GM21360 (cell line): ENCODE measurements around the gene TIGD1.

Source experiments
- ATAC-seq: cut with Tn5 transposase; IDR thresholded peaks from one replicate; pipeline ENCODE4 v1.9.1; 2021; ENCODE audit warnings: mild to moderate bottlenecking, moderate library complexity; ENCODE audit not compliant: unreplicated experiment

TIGD1 gene

DNA sequence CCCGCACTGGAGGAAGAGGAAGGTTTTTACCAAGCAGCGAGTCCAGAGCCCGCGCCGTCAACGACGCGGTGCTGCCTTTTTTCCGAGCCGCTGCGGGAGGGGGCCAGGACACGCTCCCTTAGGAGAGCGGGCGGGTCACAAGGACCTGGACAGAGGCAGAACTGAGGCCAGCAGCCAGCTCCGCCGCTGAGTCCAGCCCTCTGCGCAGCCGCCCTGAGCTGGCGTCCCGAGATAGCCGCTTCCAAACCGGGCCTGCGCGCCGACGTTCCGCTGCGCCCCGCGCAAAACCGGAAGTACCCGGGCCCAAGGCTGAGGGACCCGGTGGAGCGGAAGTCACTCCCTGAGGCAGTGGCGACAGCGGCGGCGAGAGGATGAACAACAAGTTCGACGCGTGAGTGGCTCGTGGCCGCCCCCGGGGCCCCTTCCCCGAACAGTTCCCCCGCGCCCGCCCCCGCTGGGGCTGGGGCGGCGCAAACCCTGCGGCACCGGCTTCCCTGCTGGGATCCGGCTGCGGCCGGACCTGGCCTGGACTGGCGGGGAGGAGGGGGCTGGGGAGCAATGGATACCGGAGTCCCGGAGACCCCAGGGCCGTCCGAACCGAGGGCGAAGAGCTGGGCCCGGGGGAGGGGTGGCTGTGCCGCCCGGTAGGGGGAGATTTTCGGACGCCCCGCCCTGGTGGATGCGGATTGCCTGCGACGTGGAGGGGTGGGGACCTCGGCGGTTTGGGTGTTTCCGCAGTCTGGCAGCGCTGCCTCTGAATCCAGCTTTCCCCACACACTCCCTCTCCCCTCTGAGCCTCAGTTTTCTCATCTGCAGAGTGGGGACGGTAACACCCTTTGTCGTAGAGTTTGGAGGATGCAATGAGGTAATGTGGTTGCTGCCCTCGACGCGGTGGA is at the start of gene TIGD1, which contains the start of gene EIF4E2:
TIGD1 (minus strand) TSS at position 204 of the 896 bp plus-strand sequence. CDS start 675 bp downstream, outside the sequence.
EIF4E2 (plus strand) TSS at position 336 of the 896 bp plus-strand sequence; CDS start at position 372, 36 bp downstream.
- ATAC-seq, result peak; percentile 90

DNA sequence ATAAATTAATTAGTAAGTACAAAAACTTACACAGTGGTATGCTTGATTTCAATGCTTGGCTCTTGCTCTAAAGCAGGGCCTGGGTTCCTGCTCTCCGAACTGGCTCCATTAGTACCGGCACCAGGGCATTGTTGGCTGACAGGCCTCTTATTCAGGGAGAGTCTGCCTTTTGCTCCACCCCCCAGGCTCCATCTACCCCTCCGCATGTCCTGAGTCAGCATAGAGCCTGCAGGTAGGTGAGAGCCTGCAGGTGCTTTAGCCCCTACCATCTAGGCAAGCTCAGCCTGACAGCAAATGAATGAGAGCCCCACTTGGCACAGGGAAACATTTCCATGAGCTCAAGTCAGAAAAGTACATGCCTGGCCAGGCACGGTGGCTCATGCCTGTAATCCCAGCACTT is 47.9 kb upstream of the TIGD1 start:
- ATAC-seq, result no peak

GRCh38 chr2:232597362-232598079 is 47.2 kb upstream of the TIGD1 start:
- no peak for ATAC-seq

DNA sequence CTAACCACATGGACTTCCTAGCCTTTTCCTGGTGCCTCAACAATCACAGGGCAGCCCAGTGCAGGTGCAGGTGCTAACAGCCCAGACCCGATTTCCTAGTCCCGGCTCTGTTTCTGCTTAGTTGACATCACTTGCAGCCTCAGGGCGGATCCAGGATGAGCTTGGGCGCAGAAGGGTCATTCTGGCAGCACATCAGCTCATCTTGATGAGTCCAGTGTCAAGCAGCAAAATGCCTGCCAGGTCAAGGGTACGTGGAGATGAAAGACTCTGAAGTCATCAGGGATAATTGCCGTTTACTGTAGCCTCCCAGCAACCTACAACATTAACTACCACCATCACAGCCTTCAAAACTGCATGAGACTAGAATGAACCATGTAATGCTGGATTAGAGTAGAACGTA is 43.6 kb upstream of the TIGD1 start:
- no peak for ATAC-seq

DNA sequence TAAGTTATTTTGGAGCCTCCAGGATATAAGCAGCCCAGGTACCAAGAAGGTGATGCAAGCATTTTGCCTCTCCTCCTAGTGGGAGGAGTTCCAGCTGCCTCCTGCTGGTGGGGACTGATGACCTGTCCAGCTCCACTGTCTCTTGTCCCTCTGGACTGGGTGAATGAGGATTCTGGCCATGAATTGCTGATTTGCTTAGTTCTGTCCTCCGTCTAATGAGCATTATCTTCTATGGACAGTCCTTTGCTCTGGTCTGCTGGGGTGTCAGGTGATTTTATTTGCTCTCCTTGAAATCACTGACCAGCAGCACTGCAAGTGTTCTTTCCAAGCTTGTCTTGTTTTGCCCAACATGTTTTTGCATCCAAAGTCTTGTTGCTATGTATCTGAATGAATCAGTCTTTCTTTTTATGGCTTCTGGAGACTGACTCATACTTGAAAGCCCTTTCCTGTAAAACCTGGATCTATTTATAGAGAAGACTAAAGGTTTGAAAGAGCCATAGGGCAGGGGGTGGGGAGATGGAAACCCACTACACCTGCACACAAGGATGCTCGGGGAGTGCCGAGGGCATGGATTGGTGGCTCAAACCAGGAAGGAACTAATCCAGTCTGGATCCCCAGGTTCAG is 42.5 kb upstream of the TIGD1 start:
- ATAC-seq, result no peak

DNA sequence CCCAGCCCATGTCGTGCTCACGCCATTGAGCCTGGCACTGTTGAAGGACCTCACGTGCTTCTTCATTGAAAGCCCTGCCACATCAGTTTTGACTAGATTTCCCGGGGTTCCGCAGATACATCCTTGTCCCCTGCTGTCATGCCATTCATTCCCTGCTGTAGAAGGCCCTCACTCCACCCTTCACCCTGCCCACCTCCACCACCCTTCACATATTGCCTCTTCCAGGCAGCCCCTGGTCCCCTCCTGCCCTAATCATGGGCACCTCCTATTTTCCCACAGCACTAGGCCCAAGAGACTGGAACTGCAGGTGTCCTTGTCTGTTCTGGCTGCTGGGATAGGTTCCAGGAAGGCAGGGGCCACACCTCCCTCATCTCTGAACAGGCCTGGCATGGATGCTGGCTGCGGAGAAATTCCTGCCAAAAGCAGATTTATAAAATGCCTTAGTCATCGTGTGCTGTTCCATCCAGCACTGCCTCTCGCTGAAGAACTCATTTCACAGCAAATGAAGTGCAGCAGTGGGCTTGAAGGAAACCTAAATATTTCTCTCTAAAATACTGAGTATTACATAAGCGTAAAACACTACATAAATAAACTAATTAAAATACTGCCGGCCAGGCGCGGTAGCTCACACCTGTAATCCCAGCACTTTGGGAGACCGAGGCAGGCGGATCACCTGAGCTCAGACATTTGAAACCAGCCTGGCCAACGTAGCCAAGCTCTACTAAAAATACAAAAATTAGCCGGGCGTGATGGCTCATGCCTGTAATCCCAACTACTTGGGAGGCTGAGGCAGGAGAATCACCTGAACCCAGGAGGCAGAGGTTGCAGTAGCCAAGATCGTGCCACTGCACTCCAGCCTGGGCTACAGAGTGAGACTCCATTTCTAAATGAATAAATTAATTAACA is 38.6 kb upstream of the TIGD1 start:
- no peak for ATAC-seq

- ATAC-seq, result no peak
Observed at GRCh38 chr2:232588031-232588430, 37.7 kb upstream of the TIGD1 start.

DNA sequence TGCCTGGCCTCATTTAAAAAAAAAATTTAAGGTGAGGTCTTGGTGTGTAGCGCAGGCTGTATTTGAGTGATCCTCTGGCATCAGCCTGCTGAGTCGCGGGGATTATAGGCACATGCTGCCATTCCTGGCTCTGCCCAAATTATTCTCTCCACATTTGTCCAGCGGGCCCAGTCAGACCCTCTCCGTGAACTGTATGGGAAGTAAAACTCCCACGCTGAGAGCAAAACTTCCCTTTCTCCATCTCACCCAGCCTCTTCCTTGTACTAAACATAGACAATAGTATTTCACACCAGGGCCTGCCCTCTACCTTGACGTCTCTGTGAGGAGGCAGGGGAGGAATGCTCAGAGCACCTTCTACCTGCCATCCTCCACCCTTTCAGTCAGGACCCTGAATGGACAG is 37.2 kb upstream of the TIGD1 start:
- no peak for ATAC-seq

DNA sequence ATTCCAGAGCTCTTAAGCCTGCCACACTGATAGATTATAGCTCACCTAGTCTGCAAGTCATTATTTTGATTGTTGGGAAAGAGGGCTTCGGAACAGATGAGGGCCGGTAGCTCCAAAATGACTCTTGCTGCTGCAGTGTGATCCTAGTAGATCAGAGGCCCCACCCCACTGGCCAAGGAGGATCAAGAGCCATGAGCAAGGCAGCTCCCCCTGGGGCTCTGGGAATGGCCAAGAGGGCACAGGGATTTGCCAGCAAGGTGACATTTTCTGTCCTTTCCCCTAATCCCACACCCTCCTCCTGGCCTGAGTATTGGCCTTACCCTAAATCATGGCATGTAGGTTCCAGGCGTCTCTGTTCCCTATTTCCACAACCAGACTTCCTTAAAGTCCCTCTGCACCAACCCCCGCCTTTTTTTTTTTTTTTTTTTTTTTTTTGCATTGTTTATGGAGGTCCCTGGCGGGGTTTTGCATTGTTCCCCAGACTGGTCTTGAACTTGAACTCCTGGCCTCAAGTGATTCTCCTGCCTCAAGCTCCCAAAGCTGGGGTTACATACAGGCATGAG is 36.7 kb upstream of the TIGD1 start:
- no peak for ATAC-seq

DNA sequence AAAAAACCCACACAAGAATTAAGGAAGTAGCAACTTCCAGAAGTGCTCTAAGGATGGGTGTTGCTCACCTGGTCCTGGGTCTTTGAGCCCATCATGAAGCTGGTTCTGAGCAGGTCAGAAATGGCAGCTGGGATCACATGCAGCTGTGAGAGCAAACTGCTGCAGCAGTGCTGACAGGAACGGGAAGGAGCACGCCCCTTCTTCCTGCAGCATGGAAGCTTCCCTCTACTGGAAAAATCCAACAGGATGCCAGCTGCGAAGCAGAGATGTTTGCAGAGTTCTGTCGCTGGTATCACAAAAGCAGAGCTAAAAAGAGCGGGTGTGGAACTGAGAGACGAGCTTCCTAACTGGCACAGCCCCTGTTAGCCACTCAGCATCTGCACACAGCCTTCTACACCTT is 33.9 kb upstream of the TIGD1 start:
- ATAC-seq, result no peak

GRCh38 chr2:232581725-232582124 is 31.4 kb upstream of the TIGD1 start:
- no peak for ATAC-seq

- ATAC-seq, result no peak
Observed at GRCh38 chr2:232580648-232580981, 30.3 kb upstream of the TIGD1 start.

DNA sequence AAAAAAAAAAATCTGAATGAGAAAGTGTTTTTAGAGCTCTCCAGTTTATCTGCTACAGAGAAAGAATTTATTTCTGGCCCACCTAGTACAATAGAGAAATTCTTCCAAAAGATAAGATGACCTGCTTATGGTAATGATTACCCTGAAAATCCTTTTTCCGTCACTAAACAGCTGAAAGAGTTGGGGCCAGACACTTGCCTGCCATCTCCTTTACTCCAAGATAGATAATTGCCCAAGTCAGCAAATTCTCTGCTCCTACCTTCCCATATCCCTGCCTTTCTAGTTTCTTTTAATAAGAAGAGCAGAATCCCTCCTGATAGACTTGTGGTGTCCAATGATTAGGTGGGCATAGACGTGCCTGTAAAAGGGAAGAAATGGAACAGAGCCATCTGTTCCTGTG is 28.3 kb upstream of the TIGD1 start:
- ATAC-seq, result no peak

- ATAC-seq, result no peak
Observed at GRCh38 chr2:232577841-232578240, 27.5 kb upstream of the TIGD1 start.

DNA sequence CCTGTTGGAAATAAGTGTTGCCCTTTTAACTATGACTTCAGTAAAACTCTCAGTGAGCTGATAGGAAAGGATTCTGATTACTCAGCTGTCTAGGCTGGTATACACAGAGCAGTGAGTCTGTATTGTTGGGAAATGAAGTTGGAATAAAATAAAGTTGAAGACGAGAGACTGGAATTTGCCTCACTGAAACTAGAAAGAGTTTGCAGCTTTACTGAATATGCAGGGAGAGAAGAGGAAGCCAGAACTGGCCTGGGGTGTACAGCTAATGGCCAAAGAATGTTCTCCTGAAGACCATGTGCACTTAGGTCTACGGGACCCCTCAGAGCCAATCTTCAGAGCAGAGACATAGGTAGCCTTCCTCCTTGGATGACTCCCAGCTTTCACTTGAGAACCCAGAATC is 26.6 kb upstream of the TIGD1 start:
- no peak for ATAC-seq

DNA sequence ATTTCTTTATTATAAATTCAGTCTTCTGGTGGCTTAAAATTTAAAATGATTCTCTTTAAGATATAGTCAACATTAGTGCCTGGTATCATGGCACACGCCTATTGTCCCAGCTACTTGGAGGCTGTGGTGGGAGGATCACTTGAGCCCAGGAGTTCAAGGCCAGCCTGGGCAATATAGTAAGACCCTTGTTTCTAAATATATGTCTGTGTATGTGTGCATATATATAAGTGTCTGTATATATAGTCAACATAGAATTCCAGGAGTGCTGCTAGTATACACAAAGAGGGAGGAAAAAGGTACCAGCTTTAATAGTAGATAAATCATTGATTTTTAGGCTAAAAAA is 25.0 kb upstream of the TIGD1 start:
- no peak for ATAC-seq

DNA sequence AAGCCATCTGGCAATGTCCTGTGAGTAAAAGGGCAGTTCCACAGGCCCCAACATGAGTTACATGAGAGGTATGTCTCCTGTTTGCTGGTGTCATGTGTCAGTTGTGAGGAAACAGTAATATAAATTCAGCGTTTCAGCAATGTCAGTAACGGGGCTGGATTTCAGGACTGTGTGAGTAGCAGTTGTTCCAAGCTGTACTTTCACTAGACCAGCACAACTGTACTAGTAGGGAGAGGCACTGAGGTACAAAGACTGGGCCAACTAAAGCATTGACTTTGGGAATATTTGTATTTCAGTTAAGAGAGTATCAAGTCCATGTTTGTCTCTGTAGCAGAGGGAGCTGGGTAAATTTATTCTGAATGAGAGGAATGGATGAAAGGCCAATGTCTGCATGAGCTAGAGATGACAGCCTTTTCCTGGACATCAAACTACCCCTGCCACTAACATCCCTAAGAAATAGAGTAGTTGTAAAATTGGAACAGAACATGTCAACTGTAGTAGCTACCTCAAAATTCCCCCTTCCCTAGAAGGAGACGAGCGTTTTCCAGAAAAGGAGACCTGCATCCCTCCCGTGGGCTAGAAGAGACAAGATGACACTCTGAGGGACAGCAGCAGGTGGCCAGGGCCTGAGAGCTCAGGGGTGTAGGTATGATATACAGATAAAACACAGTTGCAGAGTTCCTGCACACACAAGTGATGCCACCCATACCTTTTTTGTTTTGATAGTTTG is 24.5 kb upstream of the TIGD1 start:
- ATAC-seq, result no peak

DNA sequence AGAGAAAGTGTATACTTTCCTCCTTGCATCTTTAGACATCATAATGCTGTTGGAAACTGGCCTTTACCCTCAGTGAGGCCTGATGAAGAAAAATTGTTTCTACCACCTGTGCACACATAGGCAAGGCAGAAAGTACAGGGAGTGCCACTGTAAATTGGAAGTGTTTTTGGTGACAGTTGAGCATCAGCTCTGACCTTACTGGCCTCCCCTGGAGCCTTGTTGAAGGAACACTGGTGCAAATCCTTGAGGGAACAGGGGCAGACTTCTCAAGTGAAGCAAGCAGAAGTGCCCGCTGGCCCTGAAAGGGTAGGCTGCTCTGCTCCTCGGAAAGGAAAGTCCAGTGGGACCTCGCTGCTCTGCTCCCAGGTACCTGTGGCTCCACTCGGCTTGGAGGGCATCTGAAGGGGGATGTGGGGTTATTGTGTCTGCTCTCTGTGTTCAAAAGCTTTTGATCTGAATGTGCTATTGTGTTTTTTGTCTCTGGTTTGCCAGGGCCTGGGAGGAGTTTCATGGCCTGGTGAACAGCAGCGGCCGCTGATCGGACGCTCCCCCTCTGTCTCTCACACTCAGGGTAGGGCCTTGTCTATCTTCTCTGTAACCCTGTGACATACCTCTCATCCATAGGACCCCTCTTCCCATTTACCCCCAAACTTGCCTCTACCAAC is 23.5 kb upstream of the TIGD1 start:
- ATAC-seq, result no peak

DNA sequence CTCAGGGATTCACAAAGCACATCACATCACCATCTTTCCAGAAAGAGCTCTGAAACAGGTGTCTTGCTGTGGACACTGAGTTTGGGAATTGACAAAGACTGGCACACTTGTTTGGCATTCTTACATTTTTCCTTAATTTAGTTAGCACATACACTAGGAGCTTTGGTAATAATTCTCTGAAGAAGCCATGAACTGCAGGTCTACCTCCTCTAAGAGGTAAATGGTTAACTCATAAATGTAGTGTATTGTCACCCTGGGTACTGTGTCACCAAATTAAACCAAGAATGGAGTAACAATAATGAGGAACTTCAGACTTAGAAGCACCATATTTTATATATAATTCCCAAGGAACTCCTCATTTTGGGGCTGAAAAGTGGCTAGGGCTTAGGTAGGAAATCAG is 22.7 kb upstream of the TIGD1 start:
- ATAC-seq, result no peak
